GM21528 (cell line): ENCODE data around the gene KCNJ12.

Experiments used
- ATAC-seq: cut with Tn5 transposase; IDR thresholded peaks from one replicate; pipeline ENCODE4 v1.9.1; 2021; ENCODE audit warnings: mild to moderate bottlenecking, moderate library complexity; ENCODE audit not compliant: unreplicated experiment, low FRiP score

KCNJ12 gene

DNA sequence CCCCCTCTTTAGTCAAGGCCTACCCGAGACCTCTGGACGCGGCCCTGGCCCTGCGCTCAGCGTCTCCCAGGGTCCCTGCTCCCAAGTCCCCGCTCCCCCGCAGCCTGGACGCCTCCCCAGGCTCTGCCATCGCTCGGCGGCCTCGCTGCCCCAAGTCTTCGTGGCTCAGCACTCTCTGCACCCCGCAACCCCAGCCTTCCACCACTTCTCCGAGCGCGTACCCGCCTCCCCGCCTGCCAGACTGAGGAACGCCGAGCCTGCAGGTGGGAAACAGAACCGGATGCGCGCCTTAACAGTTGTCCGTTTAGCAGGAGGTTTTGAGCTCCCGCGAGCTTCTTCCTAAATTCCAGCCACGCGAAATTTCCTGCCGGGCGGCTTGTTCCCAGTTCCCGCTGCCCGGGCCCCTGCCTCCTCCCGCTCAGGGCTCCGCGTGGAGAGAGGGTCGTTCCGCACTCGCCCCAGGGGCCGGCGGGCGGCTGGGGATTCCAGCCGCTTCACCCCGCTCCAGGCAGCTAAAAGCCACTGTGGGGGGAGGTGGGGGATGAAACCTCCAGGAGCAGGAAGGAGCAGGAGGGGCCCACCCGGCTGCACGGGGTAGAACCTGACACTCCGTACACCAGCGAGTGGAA is 87.7 kb downstream of the KCNJ12 start:
- no peak for ATAC-seq

DNA sequence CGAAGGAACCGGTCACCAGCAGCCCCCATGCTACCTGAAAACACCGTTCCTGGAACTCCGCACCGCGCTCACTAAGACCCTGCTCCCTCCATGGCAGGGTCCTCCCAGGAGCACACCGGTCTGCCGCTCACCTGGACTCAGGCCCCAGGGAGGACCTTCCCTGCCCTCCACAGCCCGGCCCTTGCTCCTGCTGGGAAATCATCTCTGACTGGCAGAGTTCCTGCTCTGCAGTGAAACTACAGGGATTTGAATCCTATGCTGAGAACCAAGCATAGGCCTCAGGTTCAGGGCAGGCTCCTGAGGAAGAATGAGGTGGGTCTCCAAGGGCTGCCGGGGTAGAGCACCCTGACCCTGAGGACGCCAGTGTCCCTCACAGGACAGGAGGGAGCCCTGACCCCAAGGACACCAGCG is 88.5 kb downstream of the KCNJ12 start:
- no peak for ATAC-seq

DNA sequence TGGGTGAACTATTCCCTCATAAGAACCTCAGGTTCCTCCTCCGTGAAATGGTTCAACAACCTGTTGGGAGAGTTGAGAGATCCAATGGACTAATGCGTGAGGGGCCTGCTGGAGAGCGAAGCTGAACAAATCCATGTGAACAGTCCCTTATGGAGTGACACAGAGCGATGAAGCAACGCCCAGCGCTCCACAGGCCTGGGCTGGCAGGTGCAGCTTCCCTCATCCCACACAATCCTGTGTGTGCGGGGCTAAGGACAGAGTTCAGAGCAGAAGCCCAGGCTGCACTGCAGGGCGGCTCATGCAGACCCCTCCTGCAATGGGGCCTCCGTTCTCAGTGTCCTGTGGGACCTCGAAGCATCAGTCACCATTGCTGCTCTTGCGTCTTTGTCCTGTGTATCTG is 90.4 kb downstream of the KCNJ12 start:
- no peak for ATAC-seq

DNA sequence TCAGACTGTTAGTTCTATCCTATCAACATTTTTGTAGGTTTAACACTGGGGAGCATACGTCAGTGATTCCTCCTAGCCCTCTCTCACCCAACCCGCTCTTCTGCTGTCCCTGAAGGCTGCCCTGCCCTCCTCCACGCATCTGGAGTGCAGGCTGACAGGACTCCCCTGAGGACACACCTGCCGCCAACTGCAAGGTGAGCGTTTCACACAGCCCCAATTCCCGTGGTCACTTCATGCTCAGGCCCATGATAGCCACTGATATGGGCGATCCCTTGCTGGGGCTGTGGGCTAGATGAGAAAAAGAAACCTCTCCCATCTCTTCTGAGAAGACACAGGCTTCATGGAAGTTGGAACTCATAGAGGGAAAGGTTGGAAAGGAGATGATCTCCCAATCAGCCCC is 91.0 kb downstream of the KCNJ12 start:
- no peak for ATAC-seq

DNA sequence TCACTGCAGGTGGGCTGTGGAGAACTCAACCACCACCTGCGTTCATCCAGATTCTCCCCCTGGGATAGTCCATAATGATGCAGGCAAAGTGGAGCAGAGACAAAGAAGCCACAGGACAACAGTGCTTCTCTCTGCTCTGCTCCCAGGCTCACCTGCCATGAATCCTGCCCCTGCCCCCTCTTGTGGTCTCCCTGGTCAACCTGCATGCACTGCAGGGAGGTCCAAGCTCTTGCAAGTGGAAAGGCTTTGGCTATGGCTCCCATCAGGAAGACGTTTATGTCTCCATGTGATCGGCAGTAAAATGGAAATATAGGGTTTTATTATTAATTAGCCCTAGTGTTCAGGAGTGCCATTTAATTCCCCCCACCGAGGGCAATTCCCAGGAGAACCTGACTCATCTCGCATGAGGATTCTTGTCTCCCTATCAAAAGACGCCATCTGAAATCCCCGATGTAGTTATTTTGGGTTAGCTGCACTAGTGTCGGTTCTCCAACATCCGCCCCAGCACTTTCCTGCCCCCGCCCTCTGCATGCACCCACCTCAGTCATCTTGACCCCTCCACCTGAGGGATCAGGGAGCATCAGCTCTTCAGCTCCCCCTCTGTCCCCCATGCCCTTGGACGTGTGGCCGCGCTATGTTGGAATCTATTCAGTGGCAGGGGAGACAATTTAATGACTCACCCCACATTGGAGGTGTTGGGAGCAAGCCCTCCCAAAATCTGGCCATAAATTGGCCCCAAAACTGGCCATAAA is 91.8 kb downstream of the KCNJ12 start:
- ATAC-seq: no peak
